Measurements from ENCODE around the gene MMEL1.

Gene MMEL1

GRCh38 chr1:2604844-2605508 is 27.8 kb downstream of the MMEL1 start:
- DNase-seq (ENCODE audit: low read depth): no peak

- DNase-seq (ENCODE audit: low read depth): no peak
These were observed 28.5 kb downstream of the MMEL1 start for GRCh38 chr1:2604156-2604843.

- no peak for DNase-seq (ENCODE audit: low read depth)
These were observed 29.2 kb downstream of the MMEL1 start for GRCh38 chr1:2603521-2604155.

GRCh38 chr1:2602866-2603520 is 29.8 kb downstream of the MMEL1 start:
- DNase-seq (ENCODE audit: low read depth): no peak

- no peak for DNase-seq (ENCODE audit: low read depth)
These were observed 30.4 kb downstream of the MMEL1 start for GRCh38 chr1:2602311-2602835.

- DNase-seq (ENCODE audit: low read depth): no peak
These were observed 31.0 kb downstream of the MMEL1 start for GRCh38 chr1:2601721-2602303.

- DNase-seq (ENCODE audit: low read depth): no peak
These were observed 34.4 kb downstream of the MMEL1 start for GRCh38 chr1:2598329-2598931.

GRCh38 chr1:2597441-2598328 is 35.1 kb downstream of the MMEL1 start:
- no peak for DNase-seq (ENCODE audit: low read depth)

- no peak for DNase-seq (ENCODE audit: low read depth)
These were observed 36.1 kb downstream of the MMEL1 start for GRCh38 chr1:2596530-2597333.

GRCh38 chr1:2595812-2596529 is 36.8 kb downstream of the MMEL1 start:
- DNase-seq (ENCODE audit: low read depth): no peak

GRCh38 chr1:2595261-2595811 is 37.5 kb downstream of the MMEL1 start:
- no peak for DNase-seq (ENCODE audit: low read depth)

- no peak for DNase-seq (ENCODE audit: low read depth)
These were observed 38.1 kb downstream of the MMEL1 start for GRCh38 chr1:2594641-2595131.

GRCh38 chr1:2594001-2594640 is 38.7 kb downstream of the MMEL1 start:
- DNase-seq (ENCODE audit: low read depth): no peak

- no peak for DNase-seq (ENCODE audit: low read depth)
These were observed 39.5 kb downstream of the MMEL1 start for GRCh38 chr1:2593251-2593878.

GRCh38 chr1:2592672-2593071 is 40.1 kb downstream of the MMEL1 start:
- DNase-seq (ENCODE audit: low read depth): no peak

- DNase-seq (ENCODE audit: low read depth): no peak
These were observed 41.1 kb downstream of the MMEL1 start for GRCh38 chr1:2591581-2592261.

GRCh38 chr1:2591233-2591580 is 41.6 kb downstream of the MMEL1 start:
- DNase-seq (ENCODE audit: low read depth): no peak

All from T follicular helper cell (primary cell).